Activated T-cell treated with anti-CD3 and anti-CD28 coated beads for 1 hour (primary cell): ENCODE data around the gene SARDH.

Experiments used
- DNase-seq: peaks from one replicate; pipeline ENCODE4 v3.0.0-alpha.2; 2020; ENCODE audit warnings: low read depth

Gene SARDH

DNA sequence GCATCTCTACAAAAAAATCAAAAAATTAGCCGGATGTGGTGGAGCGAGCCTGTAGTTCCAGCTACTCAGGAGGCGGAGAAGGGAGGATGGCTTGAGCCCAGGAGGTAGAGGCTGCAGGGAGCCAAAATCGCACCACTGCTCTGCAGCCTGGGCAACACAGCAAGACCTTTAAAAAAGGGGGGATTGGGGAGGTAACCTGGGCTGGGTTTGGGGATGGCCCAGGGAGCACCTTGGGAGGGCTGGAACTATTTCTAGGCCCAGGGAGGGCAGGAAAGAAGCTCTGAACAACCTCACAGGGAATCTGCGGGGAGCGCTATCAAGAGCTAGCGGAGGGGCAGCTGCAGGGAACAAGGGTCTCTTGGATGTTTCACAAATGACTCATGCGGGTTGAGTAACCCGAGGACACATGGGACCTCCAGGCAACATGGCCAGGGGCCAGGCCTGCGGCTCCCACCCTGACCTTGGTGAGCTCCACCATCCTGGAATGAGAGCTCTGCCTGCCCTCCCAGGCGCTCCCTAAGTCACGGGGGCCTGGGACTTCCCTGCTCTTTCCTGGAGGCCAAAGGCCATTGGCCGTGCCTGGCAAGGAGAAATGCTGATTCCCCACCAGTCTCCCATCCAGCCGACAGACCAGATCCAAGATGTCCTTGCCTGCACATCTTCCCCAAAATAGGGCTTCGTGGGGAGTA lies 23.4 kb downstream of the SARDH start:
- no peak for DNase-seq

DNA sequence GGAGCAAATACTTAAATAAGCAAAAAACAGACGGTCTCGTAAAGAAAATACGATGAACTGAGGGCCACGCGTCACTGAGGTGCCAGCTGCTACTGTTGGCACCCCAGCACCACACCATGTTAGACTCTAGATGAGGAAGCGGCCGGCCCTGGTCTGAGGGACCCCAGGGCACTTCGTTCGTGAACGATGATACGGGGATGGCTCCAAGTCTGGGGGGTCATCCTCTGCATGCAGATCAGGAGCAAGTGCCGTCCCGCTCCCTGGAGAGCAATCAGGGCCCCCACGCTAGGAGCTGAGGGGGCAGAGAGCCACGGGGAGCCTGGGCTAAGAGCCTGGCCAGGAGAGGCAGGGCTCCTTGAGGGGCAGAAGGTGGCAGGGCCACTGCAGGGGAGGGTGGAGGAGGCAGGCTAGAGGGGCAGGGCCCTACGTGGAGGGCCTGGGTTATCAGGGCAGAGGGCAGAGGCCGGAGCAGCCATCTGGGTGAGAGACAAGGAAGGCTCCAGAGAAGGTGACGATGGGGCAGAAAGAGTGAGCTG lies 24.1 kb downstream of the SARDH start:
- DNase-seq, result no peak

DNA sequence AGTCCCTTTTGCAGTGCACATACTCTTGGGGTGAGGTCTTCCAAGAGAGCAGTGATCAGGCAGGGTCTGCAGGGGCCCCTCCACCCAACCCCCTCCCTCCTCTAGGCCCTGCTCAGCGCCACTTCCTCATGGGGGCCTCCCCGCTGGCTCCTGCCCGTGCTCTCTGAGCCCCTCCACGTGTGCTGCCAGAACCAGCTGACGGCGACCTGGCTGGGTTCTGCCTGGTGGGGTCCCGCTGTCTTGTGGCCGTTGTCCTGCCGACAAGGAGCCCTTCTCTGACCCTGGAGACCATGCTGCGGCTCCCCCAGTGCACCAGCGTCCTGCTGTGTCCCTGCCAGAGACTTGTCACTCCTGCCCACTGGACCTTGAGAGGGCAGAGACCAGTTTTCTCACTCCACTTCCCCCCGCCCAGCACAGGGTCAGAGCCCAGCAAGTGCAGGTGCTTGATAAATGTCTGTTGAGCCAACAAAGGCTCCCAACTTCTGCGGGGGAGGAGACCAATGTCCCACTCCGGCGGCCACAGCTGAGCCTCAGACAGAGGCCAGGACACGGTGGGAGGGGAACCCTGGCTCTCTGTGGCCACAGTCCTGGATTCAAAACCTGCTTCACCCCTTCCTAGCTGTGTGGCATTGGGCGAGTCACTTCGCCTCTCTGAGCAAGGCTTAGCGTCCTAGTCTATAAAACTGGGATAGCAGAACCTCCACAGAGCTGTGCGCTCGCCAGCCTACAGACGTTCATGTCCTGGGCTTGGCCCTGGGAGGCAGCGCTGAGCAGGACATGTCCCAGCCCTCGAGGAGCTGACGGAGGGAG lies 24.8 kb downstream of the SARDH start:
- DNase-seq, result no peak

DNA sequence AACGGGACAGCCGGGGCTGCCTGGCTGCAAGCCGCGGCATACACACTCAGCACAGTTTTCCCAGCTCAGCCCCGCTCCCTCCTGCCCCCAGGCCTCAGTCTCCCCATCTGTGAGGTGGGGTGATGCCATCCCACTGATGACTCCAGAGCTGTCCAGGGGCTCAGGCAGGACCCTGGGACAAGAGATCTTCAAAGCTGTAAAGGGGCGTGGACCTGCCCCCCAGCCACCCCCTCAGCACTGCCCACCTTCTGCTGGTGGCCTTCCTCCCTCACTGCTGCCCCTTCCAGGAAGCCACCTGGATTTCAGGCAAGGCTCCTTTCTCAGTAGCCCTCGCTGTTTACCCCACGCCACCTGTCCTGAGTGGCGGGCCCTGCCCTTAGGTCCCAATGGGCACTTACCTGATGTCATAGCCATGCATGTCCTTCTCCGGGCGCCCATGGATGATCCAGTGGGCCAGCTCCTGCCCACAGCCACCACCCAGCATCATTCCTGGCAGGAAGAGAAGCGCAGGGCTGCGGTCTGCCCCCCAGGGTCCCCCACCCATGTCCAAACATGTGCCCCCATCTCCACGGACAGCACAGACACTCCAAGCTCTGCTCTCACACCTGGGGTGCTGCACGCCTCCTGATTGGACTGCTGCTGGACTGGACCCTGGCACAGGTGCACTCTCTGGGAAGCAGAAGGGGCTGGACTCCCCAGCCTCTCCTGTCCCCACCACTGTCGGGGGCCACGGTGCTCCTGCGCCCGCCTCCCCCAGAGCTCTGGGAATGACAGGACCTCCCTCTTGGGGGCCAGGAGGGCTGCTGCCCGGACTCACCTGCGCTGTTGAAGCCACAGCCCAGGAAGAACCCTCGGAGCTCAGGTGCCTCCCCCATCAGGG lies 25.7 kb downstream of the SARDH start:
- no peak for DNase-seq

DNA sequence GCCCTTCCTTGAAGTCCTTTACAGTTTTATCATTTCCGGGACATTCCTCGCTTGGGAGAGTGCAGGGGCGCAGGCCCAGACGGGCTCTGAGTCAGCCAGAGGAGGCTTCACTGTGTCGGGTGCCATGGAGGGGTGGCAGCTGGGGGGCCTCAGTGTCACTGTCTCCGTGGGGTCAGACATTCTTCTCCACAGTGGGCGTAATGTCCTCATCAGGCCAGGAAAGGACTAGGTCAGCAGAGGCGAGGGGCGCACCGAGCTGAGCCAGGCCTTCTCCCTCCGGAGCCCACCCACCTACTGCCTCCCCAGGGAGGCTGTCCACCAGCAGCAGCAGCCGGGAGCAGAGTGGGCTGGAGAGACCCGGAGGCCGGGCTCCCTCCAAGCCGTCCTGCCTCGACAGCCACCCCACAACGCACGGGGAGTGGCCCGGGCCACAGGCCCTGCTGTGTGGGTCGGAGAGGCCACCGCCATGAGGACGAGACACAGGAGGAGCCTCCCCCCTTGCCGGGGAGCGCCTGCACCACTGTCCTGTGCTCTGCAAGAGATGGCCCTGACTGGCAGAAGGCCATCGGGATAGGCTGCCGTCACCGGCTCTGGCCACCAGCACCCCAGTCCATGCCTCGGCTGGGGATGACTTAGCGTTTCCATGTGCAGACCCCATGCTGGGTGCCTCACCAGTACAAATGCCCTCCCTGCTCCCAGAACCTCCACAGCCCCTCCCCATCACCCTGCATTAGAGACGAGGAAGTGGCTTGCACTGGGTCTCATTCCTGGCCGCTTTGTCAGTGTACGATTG lies 26.5 kb downstream of the SARDH start:
- no peak for DNase-seq

DNA sequence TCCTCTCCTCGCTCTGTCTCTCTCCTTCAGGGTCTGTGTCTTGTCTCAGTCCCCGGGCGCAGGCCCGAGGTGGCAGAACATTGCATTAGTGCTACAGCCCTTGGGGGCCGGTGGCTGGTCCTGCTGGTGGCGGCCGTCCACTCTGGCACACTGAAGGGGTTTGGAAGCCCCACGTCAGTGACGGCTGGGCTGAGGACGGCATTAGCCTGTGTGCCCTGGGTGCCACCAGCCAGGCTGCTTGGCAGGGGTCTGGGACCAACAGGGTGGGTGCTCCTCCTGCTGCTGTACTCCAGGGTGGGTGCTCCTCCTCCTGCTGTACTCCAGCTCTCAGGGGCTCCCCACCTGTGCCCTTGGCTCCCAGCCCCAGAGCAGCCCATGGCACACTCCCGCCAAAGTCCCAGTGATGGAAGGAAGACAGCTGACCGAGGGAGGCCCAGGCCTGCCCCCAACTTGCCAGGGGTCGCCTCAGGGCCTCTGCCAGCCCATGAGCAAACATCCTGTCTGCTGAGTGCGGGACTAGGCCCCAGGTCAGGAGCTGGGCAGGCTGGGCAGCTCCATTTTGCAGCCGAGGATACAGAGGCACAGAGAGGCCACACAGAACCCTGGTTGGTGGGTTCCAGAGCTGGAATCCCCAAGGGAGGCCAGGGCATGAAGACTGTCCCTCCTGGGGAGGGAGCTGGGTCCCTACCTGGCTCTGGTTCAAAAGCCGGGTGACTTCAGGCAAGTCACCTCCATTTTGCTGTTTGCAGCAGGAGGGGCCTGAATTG lies 27.3 kb downstream of the SARDH start:
- no peak for DNase-seq

DNA sequence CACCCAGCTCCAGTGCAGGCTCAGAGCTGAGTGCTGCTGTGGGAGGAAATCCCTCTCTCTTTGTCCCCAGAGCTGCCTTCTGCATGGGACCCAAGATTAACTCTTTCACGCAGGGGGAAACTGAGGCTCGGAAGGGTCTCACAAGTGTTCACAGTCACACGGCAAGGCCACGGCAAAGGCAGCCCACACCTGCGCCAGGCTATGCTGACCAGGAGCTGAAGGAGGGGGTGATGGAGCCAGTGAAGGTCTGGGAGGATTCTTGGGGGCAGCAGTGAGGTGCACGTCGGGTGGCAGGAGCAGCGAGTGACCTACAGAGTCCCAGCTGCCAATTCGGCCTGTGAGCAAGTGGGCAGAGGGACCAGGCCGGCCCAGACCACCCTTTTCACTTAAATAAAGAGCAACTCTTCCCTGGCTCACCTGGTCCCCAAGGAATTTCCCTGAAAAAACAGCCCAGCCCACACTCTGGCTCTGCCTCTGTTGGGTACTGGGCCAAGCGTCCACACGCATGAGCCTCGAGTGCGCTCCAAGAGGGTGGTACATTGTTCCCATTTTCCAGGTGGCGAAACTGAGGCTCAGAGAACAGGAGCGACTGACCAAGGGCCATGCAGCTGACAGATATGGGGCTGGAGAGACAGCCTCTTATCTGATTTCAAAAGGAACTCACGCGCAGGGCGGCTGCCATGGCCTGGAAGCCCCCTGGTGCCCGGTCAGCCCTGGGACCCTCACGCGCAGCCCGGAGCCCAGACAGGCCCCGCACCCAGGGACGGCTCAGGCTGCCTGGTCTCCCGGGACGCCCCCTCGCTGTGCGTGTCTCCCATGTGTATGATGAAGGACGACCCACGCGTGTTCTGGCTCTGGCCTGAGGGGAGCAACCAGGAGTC lies 28.2 kb downstream of the SARDH start:
- DNase-seq, result no peak

DNA sequence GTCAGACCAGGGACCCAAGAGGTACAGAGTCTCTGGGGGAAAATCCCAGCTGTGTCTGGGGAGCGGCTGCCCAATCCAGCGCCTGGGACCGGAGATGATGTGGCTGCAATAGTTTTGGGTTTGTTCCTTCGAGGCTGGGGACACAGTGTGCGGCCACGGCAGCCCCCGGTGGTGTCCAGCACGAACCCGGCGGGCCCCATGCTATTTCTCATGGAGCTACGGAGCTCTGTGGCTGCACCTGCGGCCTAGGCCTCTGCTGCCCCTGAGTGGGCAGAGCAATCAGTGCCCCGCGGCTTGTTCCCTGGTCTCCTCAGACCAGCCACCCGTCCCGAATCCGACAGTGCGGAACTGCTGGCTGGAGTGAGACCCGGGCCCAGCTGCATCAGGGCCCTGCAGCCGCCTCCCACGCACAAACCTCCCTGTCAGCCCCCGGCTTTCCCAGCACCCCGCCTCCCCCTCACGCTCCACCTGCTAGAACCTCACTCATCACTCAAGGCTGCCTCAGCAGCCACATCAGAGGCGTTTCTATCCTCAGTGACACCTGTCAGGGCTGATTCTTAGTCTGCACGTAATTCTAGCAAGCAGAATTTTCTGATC lies 29.0 kb downstream of the SARDH start:
- peak; percentile 55 for DNase-seq

DNA sequence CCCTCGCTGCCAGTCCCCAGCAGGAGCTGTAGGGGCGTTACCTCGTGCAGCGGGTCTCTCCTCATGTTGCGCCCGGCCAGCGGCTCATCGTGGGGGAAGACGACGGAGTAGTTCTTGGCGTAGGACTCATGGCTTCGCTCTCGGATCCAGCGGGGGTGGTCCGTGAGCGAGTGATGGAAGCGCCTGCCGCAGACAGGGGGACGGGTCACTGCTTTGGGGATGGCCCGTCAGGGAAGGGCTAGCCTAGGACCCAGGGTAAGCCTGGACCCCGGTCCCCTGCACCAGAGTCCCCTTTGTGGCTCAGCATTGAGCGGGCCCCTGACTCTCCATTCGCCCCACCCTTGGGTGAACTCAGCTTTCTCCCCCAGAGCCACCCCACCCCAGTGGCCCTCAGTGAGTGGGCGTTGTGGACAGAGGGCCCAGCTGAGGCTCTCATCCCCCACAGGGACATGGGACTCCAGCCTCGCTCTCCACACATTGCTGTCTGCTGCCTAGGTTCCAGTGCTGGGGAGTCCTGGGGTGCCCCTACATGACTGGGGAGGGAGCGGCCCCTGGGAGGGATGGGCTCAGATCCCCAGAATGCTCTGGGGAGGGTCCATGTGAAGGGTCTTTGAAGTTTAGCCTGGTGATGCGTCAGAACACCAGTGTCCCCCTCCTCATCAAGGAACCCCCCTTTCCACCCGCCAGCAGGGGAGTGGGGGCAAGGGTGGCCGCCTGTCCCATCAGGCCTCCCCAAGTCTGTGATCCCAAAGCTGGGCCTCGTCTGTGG lies 29.7 kb downstream of the SARDH start:
- no peak for DNase-seq

DNA sequence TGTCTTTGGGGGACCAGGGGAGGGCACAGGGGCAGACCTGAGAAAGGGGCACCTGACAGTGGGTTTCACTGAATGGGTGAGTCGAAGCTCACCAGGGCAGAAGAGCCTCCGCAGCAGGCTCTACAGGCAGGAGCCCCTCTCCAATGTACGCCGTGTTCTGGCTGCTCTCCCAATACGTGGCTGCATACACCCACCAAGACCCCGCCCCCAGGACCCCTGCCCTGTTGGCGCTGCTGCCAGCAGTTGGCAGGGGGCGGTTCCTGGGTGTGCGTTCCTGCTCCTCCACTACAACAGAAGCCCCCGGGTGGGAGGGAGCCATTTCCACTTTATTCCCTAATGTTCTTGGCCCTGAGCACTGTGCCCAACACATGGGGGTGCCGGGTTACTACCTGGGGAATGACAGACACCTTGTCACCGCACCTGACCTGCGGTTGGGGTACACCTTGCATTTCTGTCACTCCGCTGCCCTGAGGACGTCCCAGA lies 30.3 kb downstream of the SARDH start:
- DNase-seq, result no peak

DNA sequence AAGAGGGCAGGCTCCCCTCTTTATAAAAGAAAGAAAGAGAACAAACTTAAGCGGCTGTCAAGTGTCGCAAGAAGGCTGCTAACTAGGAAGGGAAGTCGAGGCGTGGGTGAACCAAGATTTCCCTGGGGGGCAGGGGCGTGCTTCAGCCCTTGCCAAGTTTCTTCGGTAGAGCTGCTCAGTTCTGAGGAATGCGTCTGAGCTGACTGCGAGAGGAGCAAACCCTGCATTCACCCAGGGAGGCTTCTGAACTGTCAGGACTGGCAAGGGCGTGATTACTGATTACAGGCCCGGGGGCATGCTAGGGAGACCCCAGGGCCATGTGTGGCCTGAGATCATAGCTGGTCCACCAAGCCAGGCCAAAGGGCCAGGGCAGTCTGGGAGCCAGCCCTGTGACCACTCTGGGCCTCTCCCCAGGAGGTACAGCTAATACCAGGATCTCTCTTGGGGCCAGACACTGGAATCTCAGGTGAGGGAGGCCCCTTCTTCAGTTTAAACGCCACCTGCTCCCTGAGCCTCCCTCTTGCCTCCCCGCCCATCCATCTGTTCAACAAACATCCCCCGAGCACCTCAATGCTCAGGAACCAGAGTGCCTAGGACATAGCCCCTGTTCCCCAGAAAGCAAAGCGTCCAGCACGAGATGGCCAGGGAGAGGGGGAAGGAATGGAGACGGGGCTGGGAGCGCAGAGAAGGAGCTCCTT lies 30.9 kb downstream of the SARDH start:
- no peak for DNase-seq

DNA sequence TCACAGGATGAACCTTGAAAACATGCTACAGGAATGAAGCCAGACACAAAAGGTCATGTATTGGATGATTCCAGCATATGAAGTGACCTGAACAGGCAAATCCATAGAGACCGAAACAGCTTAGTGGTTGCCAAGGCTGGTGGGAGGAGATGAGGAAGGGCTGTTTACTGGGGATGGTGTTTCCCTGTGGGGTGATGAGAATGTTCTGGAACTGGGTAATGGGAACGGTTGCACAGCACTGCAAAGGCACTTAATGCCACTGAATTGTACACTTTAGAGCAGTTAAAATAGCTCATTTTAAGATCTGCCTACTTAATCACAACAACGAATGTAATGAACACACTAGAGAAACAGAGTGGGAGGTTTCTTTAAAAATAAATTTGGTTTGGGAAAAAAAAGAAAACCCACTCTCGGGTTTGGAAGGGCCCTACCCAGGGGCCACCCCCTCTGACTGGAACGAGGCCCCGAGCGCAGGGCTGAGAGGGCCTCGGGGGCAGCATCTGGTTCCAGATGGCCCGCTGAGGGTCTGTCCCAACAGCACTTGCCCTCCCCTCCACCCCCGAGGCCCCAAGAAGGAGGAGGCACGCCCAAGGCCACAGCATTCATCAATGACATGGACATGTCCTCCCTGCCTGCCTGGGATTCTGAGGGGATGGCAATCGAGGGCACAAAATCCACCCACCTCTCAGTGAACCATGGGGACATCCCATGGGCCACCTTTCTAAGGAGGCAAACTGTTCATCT lies 31.7 kb downstream of the SARDH start:
- DNase-seq, result no peak

DNA sequence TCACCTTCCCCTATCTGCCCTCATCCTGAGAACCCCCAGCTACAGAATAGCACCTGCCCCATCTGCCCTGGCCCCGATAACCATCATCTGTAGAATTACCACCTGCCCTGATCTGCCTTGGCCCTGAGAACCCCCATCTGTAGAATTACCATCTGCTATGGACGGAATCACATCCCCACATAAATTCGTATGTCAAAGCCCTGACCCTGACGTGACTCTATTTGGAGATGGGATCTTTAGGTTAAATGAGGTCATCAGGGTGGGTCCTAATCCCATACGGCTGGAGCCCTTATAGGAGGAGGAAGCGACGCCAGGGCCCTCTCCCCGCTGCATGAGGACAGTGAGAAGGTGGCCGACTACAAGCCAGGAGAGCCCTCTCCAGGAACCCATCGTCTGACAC lies 32.6 kb downstream of the SARDH start:
- no peak for DNase-seq

DNA sequence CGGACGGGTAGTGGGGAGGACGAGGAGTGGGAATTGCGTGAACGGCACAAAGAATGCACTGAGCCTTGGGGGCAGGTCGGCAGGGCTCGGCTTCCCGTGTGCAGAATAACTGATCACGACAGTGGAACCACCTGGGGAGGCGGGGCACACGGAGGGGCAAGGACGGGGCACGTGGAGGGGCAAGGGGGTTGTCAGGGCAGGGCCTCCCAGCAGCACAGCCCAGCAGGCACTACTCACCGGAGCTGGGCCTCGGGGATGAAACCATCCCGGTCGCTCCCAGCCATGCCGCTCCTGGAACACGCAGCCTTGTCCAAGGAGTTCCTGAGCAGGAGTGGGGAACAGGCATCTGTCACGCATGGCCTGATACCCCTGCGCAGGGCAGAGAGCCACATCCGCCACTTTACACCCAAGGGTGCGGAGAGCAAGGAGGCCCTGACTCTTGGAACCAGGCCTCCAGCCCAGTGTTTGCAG lies 33.4 kb downstream of the SARDH start:
- DNase-seq, result no peak

DNA sequence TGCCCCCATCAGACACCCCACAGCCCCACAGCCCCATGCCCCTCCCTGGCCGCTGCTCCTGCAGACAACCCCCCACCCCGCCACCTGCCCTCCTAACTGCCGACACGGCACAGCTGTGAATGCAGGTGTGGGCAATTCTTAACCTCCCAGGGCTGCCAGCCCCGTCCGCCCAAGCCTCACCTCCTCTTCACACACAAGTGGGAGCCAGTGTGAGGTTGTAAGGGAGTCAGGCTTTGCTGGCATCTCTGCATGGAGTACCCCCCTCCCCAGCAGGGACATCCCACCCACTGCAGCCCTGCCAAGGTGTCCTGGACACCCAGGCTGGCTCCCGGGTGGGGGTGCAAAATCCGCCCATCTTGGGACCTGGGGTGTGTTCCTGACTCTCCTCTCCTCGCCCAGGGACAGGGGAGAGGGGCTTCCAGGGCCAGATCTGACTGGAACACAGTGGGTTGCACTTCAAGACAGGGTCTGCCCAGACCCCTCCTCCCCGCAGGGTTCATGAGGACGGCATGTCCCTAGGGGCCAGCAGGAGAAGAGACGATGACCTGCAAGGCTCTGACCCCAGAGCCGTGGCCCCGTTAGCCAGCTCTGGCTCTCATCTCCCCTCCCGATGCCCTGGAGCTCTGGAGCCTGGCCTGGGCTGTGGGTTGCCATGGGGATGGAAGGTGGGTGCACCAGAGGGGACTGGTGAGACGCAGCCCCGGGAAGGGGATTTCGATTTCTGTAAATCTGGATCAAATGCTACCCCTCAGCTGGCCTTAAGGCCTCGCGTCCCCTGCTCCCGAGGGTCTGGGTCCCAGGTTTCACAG lies 34.4 kb downstream of the SARDH start:
- DNase-seq, result no peak
